SU-DHL-6 (cell line): ENCODE measurements around the gene MARK2.

Experiments
- CTCF ChIP-seq: fragments of 200-600 bp; sonication (generic); IDR thresholded peaks from one replicate; pipeline ENCODE4 v1.5.1; 2017; ENCODE audit warnings: antibody characterized with exemption, mild to moderate bottlenecking, low read length, moderate library complexity; ENCODE audit not compliant: insufficient read depth, poor library complexity, severe bottlenecking
- EZH2phosphoT487 ChIP-seq: fragments of 200-600 bp; sonication (generic), shearing (Covaris generic); conservative IDR thresholded peaks from 2 replicates; pipeline ENCODE4 v1.6.1; 2018; ENCODE audit warnings: mild to moderate bottlenecking, antibody characterized with exemption, low read length, moderate library complexity, mixed read lengths

GRCh38 chr11:63912678-63913077 is 73.8 kb downstream of the MARK2 start:
- TF ChIP-seq EZH2phosphoT487 = no peak
- no peak for TF ChIP-seq CTCF
